GM12878 (cell line): ENCODE measurements around the gene PTPRJ.
A peak's percentile ranks its signal among the peaks of the same experiment; 100 is the strongest.

Experiments used
- CBX3 ChIP-seq: fragments of 200-600 bp; sonication (generic); IDR thresholded peaks from 2 replicates; pipeline ENCODE4 v1.6.1; 2016; ENCODE audit warnings: low read depth, borderline replicate concordance
- EZH2 ChIP-seq: IDR thresholded peaks from 2 replicates; pipeline ENCODE4 v1.6.1; 2012; ENCODE audit warnings: low read depth, mild to moderate bottlenecking, control low read depth, inconsistent platforms, low read length, borderline replicate concordance; ENCODE audit not compliant: control insufficient read depth
- KDM1A ChIP-seq: fragments of 200-600 bp; sonication (generic); IDR thresholded peaks from 2 replicates; pipeline ENCODE4 v1.6.1; 2016; ENCODE audit warnings: borderline replicate concordance
- MYC ChIP-seq: IDR thresholded peaks from 2 replicates; pipeline ENCODE4 v1.6.1; 2011; ENCODE audit warnings: mild to moderate bottlenecking, low read length, moderate library complexity, inconsistent platforms; ENCODE audit not compliant: insufficient read depth, insufficient replicate concordance, insufficient read length, severe bottlenecking
- NBN ChIP-seq: fragments of 450-650 bp; IDR thresholded peaks from 2 replicates; pipeline ENCODE4 v1.6.1; 2016
- NRF1 ChIP-seq: conservative IDR thresholded peaks from 2 replicates; pipeline ENCODE4 v1.6.1; 2011; ENCODE audit warnings: mild to moderate bottlenecking, low read depth, low read length, improper control_type of control experiment
- PAX5 ChIP-seq: IDR thresholded peaks from 2 replicates; pipeline ENCODE4 v1.6.1; 2011; ENCODE audit warnings: low read depth, low read length, borderline replicate concordance
- POLR2A ChIP-seq: IDR thresholded peaks from 2 replicates; pipeline ENCODE4 v1.6.1; 2011; ENCODE audit warnings: low read depth, mild to moderate bottlenecking, low read length
- POLR2AphosphoS2 ChIP-seq: IDR thresholded peaks from 2 replicates; pipeline ENCODE4 v1.6.1; 2011; ENCODE audit warnings: low read depth, mild to moderate bottlenecking, low read length, improper control_type of control experiment, moderate library complexity
- POLR2AphosphoS5 ChIP-seq: IDR thresholded peaks from 2 replicates; pipeline ENCODE4 v1.6.1; 2011; ENCODE audit warnings: mild to moderate bottlenecking, low read length, inconsistent platforms
- SP1 ChIP-seq: IDR thresholded peaks from one replicate; pipeline ENCODE4 v1.6.1; 2011; ENCODE audit warnings: low read depth, low read length
- SRF ChIP-seq, 2 experiments: IDR thresholded peaks; 2 replicates each; pipeline ENCODE4 v1.6.1; 2011; ENCODE audit warnings: low read depth in 2 of 2, low read length in 2 of 2, mild to moderate bottlenecking in 1 of 2, moderate library complexity in 1 of 2
- TF ChIP-seq, protein P1 (sequence below), 3 experiments: IDR thresholded peaks in 2 of 3; conservative IDR thresholded peaks in 1 of 3; 2 replicates each; pipeline ENCODE4 v1.5.1; 2011; ENCODE audit warnings: low read depth in 3 of 3, low read length in 3 of 3, mild to moderate bottlenecking in 3 of 3, control low read depth in 2 of 3, moderate library complexity in 2 of 3, inconsistent platforms in 1 of 3, mixed read lengths in 1 of 3; ENCODE audit not compliant: control insufficient read depth in 2 of 3, insufficient read depth in 1 of 3; ENCODE audit errors: extremely low read depth in 1 of 3

DNA sequence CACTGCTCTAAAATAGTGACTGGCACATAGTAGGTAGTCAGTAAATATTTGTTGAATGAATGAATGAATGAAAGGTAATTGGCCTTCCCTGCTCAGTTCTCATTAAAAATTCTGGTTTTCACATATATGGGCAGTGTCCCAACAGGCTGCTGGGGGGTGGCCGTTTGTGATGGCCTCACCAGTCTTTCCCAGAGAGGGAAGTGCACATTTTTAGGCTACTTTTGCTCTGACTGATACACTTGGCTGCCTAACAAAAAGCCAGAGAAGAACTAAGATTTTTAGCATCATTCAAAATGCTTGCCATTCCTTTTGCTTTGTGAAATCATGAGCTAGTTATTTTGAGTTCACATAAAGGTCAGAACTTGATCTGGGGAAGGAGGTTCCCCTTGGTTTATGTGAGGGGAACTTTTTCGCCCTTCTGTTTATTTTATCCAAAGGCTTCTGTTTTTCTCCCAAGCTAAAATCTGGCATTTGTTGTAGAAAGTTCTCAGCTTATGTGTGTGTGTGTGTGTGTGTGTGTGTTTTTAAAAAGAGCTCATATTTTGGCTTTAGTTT is 83.1 kb downstream of the PTPRJ start:
- TF ChIP-seq, protein P1, sequence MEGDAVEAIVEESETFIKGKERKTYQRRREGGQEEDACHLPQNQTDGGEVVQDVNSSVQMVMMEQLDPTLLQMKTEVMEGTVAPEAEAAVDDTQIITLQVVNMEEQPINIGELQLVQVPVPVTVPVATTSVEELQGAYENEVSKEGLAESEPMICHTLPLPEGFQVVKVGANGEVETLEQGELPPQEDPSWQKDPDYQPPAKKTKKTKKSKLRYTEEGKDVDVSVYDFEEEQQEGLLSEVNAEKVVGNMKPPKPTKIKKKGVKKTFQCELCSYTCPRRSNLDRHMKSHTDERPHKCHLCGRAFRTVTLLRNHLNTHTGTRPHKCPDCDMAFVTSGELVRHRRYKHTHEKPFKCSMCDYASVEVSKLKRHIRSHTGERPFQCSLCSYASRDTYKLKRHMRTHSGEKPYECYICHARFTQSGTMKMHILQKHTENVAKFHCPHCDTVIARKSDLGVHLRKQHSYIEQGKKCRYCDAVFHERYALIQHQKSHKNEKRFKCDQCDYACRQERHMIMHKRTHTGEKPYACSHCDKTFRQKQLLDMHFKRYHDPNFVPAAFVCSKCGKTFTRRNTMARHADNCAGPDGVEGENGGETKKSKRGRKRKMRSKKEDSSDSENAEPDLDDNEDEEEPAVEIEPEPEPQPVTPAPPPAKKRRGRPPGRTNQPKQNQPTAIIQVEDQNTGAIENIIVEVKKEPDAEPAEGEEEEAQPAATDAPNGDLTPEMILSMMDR (IDR thresholded peaks at IDR 0.05 in 2 of 3, conservative IDR thresholded peaks at IDR 0.05 in 1 of 3; ENCODE audit: control insufficient read depth in 2 of 3, extremely low read depth in 1 of 3, insufficient read depth in 1 of 3, low read depth in 3 of 3, low read length in 3 of 3), result no peak
- TF ChIP-seq PAX5 (no peak), POLR2AphosphoS2 (no peak), POLR2AphosphoS5 (no peak), POLR2A (no peak), SRF (IDR thresholded peaks at IDR 0.05; ENCODE audit: low read depth in 2 of 2, low read length in 2 of 2) (no peak), EZH2 (no peak), KDM1A (no peak), MYC (no peak), NBN (0 out of 2 replicates have a peak, but pooled peaks have one; percentile 17), CBX3 (no peak), SP1 (no peak), NRF1 (no peak)
